Peyer's patch (tissue), 4 donors: ENCODE results near the gene FAM53C.

ENCODE experiments used
- POLR2A ChIP-seq, 2 donors: fragments of 450-650 bp; IDR thresholded peaks; one replicate each; pipeline ENCODE4 v1.5.1; 2017; ENCODE audit warnings: antibody characterized with exemption in 2 of 2, mild to moderate bottlenecking in 2 of 2, moderate library complexity in 2 of 2
- TF ChIP-seq, protein P1 (sequence below), 6 experiments: fragments of 450-650 bp in 4 of 6; fragments of 200-600 bp in 2 of 6; sonication (generic) in 1 of 6; IDR thresholded peaks; one replicate each; pipeline ENCODE4 v1.5.1; 2017 to 2019; ENCODE audit warnings: antibody characterized with exemption in 6 of 6, mild to moderate bottlenecking in 3 of 6, moderate library complexity in 1 of 6

DNA sequence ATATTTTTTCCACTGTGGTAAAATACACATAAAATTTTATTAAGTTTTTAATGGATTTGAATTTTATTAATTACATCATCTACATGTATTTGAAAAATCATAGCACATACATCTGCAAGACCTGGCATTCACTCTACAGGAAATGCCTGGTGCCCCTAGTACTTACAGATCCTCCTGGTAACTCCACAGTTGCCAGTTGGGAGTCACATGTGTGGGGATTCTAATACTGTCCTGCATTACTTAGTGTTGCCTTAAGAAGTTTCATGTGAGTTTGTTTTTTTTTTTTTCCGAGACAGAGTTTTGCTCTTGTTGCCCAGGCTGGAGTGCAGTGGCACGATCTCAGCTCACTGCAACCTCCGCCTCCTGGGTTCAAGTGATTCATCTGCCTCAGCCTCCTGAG is 32.5 kb downstream of the FAM53C start:
- TF ChIP-seq, protein P1, sequence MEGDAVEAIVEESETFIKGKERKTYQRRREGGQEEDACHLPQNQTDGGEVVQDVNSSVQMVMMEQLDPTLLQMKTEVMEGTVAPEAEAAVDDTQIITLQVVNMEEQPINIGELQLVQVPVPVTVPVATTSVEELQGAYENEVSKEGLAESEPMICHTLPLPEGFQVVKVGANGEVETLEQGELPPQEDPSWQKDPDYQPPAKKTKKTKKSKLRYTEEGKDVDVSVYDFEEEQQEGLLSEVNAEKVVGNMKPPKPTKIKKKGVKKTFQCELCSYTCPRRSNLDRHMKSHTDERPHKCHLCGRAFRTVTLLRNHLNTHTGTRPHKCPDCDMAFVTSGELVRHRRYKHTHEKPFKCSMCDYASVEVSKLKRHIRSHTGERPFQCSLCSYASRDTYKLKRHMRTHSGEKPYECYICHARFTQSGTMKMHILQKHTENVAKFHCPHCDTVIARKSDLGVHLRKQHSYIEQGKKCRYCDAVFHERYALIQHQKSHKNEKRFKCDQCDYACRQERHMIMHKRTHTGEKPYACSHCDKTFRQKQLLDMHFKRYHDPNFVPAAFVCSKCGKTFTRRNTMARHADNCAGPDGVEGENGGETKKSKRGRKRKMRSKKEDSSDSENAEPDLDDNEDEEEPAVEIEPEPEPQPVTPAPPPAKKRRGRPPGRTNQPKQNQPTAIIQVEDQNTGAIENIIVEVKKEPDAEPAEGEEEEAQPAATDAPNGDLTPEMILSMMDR (IDR thresholded peaks at IDR 0.05), result no peak
- no peak for TF ChIP-seq POLR2A (IDR thresholded peaks at IDR 0.05)
